Keratinocyte (primary cell): ENCODE data around the gene ARNT2.

ENCODE experiments used
- EZH2 ChIP-seq: IDR thresholded peaks from one replicate; pipeline ENCODE4 v1.6.1; 2012; ENCODE audit warnings: inconsistent platforms, mild to moderate bottlenecking, low read length, moderate library complexity
- TF ChIP-seq, protein P1 (sequence below), 3 experiments: IDR thresholded peaks in 1 of 3; conservative IDR thresholded peaks in 1 of 3; optimal IDR thresholded peaks in 1 of 3; 2 replicates in 2 of 3; 3 replicates in 1 of 3; pipeline versions ENCODE3 to v1.5.1; 2011; ENCODE audit warnings: low read length in 3 of 3, mild to moderate bottlenecking in 3 of 3, moderate library complexity in 2 of 3, control low read depth in 1 of 3, inconsistent platforms in 1 of 3; ENCODE audit not compliant: insufficient read depth in 2 of 3; ENCODE audit errors: extremely low read depth in 1 of 3

DNA sequence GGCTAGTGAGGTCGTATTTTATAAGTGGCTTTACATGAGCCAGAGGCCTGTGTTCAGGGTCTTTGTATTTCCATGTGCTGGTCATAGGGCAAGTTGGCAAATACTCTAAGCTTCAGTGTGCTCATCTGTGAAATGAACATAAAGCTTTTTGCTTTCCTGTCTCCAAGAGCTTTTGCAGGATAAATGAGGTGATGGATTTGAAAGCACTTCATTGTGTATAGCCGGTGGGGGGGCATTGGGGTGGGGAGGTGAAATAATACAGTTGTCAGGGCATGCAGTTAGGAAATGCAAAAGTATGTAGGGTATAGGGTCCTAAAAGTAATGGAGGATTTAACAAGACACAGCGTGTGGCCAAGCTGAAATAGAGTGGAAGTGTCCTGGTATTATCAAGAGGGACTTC is 67.7 kb downstream of the ARNT2 start:
- TF ChIP-seq, protein P1, sequence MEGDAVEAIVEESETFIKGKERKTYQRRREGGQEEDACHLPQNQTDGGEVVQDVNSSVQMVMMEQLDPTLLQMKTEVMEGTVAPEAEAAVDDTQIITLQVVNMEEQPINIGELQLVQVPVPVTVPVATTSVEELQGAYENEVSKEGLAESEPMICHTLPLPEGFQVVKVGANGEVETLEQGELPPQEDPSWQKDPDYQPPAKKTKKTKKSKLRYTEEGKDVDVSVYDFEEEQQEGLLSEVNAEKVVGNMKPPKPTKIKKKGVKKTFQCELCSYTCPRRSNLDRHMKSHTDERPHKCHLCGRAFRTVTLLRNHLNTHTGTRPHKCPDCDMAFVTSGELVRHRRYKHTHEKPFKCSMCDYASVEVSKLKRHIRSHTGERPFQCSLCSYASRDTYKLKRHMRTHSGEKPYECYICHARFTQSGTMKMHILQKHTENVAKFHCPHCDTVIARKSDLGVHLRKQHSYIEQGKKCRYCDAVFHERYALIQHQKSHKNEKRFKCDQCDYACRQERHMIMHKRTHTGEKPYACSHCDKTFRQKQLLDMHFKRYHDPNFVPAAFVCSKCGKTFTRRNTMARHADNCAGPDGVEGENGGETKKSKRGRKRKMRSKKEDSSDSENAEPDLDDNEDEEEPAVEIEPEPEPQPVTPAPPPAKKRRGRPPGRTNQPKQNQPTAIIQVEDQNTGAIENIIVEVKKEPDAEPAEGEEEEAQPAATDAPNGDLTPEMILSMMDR (optimal IDR thresholded peaks at IDR 0.05 in 1 of 3, IDR thresholded peaks at IDR 0.05 in 1 of 3, conservative IDR thresholded peaks at IDR 0.05 in 1 of 3; ENCODE audit: extremely low read depth in 1 of 3, insufficient read depth in 2 of 3, low read length in 3 of 3) = no peak
- TF ChIP-seq EZH2 = no peak
